Measurements from ENCODE around the gene ARHGAP19.

DNA sequence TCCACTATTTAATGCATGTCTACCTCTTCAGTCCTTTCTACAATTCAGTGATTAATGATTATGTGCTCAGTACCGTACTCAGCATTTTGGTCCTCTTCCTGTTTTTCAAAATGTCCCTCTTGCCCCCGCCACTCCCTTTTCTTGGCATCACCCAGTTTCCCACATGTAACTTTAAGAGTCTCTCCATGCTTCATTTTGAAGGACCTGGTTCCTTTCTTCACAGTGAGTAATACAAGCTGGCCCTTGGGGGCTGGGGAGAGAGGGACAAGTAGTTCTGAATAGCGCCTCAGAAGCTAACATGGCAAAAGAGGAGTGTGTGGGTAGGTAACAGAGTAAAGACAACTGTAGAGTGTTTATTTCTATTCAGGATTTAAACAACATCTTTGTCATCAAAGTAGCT lies 72.1 kb downstream of the ARHGAP19 start:
- TF ChIP-seq, protein P1, sequence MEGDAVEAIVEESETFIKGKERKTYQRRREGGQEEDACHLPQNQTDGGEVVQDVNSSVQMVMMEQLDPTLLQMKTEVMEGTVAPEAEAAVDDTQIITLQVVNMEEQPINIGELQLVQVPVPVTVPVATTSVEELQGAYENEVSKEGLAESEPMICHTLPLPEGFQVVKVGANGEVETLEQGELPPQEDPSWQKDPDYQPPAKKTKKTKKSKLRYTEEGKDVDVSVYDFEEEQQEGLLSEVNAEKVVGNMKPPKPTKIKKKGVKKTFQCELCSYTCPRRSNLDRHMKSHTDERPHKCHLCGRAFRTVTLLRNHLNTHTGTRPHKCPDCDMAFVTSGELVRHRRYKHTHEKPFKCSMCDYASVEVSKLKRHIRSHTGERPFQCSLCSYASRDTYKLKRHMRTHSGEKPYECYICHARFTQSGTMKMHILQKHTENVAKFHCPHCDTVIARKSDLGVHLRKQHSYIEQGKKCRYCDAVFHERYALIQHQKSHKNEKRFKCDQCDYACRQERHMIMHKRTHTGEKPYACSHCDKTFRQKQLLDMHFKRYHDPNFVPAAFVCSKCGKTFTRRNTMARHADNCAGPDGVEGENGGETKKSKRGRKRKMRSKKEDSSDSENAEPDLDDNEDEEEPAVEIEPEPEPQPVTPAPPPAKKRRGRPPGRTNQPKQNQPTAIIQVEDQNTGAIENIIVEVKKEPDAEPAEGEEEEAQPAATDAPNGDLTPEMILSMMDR (IDR thresholded peaks at IDR 0.05) = no peak
- TF ChIP-seq POLR2A (IDR thresholded peaks at IDR 0.05) = no peak
